Ovary (tissue), 9 donors: ENCODE results near the gene ASXL3. TPM values are rescaled to one million over a fixed set of nuclear protein-coding genes. Genes with fewer than 3 reads are reported as not detected.

ENCODE experiments used
- DNase-seq, 5 donors: peaks; one replicate each; pipeline ENCODE4 v3.0.0-alpha.2; 2019 to 2020
- H3K27ac ChIP-seq, 2 donors: fragments of 200-600 bp; one replicate each; pipeline versions ENCODE4 v1.5.1 to v1.8.0; 2019 to 2022
- H3K27me3 ChIP-seq: fragments of 200-600 bp; one replicate; pipeline ENCODE4 v1.8.0; 2022
- H3K36me3 ChIP-seq: fragments of 200-600 bp; sonication (generic); one replicate; pipeline ENCODE4 v1.5.1; 2019
- H3K4me1 ChIP-seq: one replicate; pipeline ENCODE4 v1.8.1; 2013; ENCODE audit warnings: mild to moderate bottlenecking, moderate library complexity; ENCODE audit not compliant: insufficient read depth
- H3K4me3 ChIP-seq: fragments of 200-600 bp; sonication (generic); one replicate; pipeline ENCODE4 v1.5.1; 2017
- H3K9me3 ChIP-seq, 2 donors: fragments of 200-600 bp in 1 of 2; sonication (generic) in 1 of 2; one replicate each; pipeline versions ENCODE4 v1.5.1 to v1.8.1; 2013 to 2019; ENCODE audit warnings: mild to moderate bottlenecking in 1 of 2, moderate library complexity in 1 of 2
- EP300 ChIP-seq: sonication (generic); formaldehyde crosslinking; IDR thresholded peaks from one replicate; pipeline ENCODE4 v1.6.1; 2017; ENCODE audit warnings: antibody characterized with exemption
- POLR2A ChIP-seq: fragments of 450-650 bp; IDR thresholded peaks from one replicate; pipeline ENCODE4 v1.6.1; 2017; ENCODE audit warnings: antibody characterized with exemption, mild to moderate bottlenecking, moderate library complexity
- WGBS, 3 donors: extraction: QIAGEN DNeasy Blood & Tissue Kit in 1 of 3; methylation state at CpG; one replicate each; pipeline versions ENCODE4 v1.1.5 to v1.1.7; 2013 to 2017; 5-methylcytosine and 5-hydroxymethylcytosine counted together
- intact Hi-C, 4 donors: fragments of 100-400 bp; cut with DNase I; formaldehyde crosslinking; loops; one replicate each; pipeline versions ENCODE4 v1.11.0 to v1.15.1; 2022 to 2023
- polyA plus RNA-seq, 2 donors: library from polyadenylated mRNA; stranded (reverse); fragments of 200-250 nt in 1 of 2; fragments of 350-450 nt in 1 of 2; fragmentation: Illumina TruSeq in 1 of 2; extraction: RNeasy Lipid Tissue Mini Kit (QIAGEN cat#74804) in 1 of 2; gene quantifications; one replicate each; pipeline ENCODE4 v1.2.3, GENCODE V29; 2013 to 2014
- total RNA-seq, 7 donors: library from RNA; depleted of rRNA in 2 of 7; stranded (reverse); fragments of >200 nt in 2 of 7; fragmentation: NEBNext Ultra II Directional in 3 of 7; extraction: Animal tissue kit (Norgen Biotek cat#: 25700) in 3 of 7; gene quantifications; one replicate each; pipeline versions ENCODE4 v1.1.0 to v1.2.4, GENCODE V29; 2016 to 2023
- TF ChIP-seq, protein P1 (sequence below), 3 donors: fragments of 450-650 bp in 2 of 3; fragments of 200-600 bp in 1 of 3; IDR thresholded peaks; one replicate each; pipeline versions ENCODE4 v1.5.1 to v1.8.0; 2016 to 2022; ENCODE audit warnings: antibody characterized with exemption in 3 of 3, mild to moderate bottlenecking in 1 of 3
- donor health status: DM: no; HTN: no; CAD: no; lungs with moderate emphysema.
- donor health status: DM: no; HTN: no; CAD: no.
- donor health status: Bipolar disorder and iron deficiency.
- donor health status: DM: yes; HTN: yes; CAD: no.
- donor health status: DM: no; HTN: no; CAD: no.
- donor health status: DM: yes; HTN: yes; CAD: no.

The ASXL3 gene
- total and polyA plus RNA-seq, 9 donors: 1.8 to 23.2 (median 18.4) TPM

GRCh38 chr18:33596178-33596854 lies 18.3 kb downstream of the ASXL3 start:
- DNase-seq: no peak
- TF ChIP-seq, protein P1, sequence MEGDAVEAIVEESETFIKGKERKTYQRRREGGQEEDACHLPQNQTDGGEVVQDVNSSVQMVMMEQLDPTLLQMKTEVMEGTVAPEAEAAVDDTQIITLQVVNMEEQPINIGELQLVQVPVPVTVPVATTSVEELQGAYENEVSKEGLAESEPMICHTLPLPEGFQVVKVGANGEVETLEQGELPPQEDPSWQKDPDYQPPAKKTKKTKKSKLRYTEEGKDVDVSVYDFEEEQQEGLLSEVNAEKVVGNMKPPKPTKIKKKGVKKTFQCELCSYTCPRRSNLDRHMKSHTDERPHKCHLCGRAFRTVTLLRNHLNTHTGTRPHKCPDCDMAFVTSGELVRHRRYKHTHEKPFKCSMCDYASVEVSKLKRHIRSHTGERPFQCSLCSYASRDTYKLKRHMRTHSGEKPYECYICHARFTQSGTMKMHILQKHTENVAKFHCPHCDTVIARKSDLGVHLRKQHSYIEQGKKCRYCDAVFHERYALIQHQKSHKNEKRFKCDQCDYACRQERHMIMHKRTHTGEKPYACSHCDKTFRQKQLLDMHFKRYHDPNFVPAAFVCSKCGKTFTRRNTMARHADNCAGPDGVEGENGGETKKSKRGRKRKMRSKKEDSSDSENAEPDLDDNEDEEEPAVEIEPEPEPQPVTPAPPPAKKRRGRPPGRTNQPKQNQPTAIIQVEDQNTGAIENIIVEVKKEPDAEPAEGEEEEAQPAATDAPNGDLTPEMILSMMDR (IDR thresholded peaks at IDR 0.05): no peak
- TF ChIP-seq EP300 (no peak), POLR2A (no peak)
- Histone ChIP-seq H3K9me3 (no peaks in the 10 kb centered on the region), H3K4me1 (peaks cover 1% of the 10 kb centered on the region), H3K27ac (no peak overlapping the region), H3K36me3 (no peaks in the 10 kb centered on the region), H3K4me3 (no peak overlapping the region), H3K27me3 (no peaks in the 10 kb centered on the region)
- WGBS, 3 donors: 27 to 51% (median 35%) methylated on average over 1 of the region's 1 CpG
- intact Hi-C loops: no loop called here

- no peaks in the 10 kb centered on the region for H3K9me3 ChIP-seq
- TF ChIP-seq EP300: no peak
- TF ChIP-seq, protein P1 (IDR thresholded peaks at IDR 0.05): no peak
- no peak for TF ChIP-seq POLR2A
- no peak for DNase-seq
Measured at GRCh38 chr18:33600846-33601245, 22.8 kb downstream of the ASXL3 start.

DNA sequence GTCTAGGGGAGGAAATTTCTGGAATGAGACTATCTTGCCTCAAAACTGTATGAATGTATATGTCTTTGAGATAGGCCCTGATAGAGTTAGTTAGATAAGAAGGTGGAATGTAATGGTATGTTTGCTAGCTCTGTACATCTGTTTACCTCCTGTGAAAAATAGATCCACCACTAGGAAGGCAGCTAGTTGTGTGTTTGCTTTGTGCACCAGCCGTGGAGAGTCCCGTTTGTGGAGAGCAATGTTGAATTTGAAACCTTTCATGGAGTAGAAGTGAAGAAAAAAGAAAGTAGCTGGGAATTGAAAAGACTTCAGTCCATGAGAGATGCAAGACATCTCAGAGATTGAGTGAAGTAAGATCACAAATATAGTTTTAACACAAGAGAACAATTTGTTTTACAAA lies 25.4 kb downstream of the ASXL3 start:
- Histone ChIP-seq H3K27me3 (no peaks in the 10 kb centered on the region), H3K9me3 (no peaks in the 10 kb centered on the region), H3K4me1 (peaks cover 3% of the 10 kb centered on the region), H3K27ac (no peak overlapping the region), H3K36me3 (no peaks in the 10 kb centered on the region), H3K4me3 (no peak overlapping the region)
- TF ChIP-seq, protein P1 (IDR thresholded peaks at IDR 0.05): no peak
- TF ChIP-seq EP300 (no peak), POLR2A (no peak)
- no peak for DNase-seq
- intact Hi-C loops: no loop called here
- 62 to 72% (median 69%) methylated on average over 2 of the region's 2 CpGs for WGBS, 3 donors

More at GRCh38 chr18:33600846-33601245, 22.8 kb downstream of the ASXL3 start:
- Histone ChIP-seq H3K4me3 (no peak overlapping the region), H3K36me3 (no peaks in the 10 kb centered on the region), H3K27ac (no peak overlapping the region), H3K27me3 (no peaks in the 10 kb centered on the region), H3K4me1 (peaks cover 3% of the 10 kb centered on the region)
- WGBS, 3 donors: 71 to 81% (median 81%) methylated on average over 3 of the region's 3 CpGs
- intact Hi-C loops: no loop called here

DNA sequence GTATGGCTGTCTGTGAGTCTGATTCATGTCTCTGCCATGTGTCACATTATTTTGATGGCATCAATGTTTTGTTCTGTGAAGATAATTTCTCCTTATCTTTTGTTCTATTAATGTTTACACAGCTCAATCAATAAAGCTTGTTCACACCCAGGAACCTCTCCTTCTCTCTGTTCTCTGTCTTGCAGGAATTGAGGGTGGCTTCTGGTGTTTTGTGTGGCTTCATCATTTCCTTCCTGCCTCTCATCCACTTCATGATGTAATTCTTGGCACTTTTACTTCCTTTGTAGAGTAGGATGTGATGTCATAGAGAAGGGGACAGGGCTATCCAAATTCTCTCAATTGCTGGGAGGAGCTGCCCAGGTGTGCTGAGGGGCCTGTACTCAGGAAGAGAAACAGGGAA lies 27.2 kb downstream of the ASXL3 start:
- no peak for DNase-seq
- TF ChIP-seq EP300: no peak
- TF ChIP-seq, protein P1 (IDR thresholded peaks at IDR 0.05): no peak
- no peak for TF ChIP-seq POLR2A
- Histone ChIP-seq H3K27ac (no peak overlapping the region), H3K36me3 (no peaks in the 10 kb centered on the region), H3K9me3 (no peaks in the 10 kb centered on the region), H3K27me3 (no peaks in the 10 kb centered on the region), H3K4me3 (no peak overlapping the region), H3K4me1 (peaks cover 3% of the 10 kb centered on the region)
- intact Hi-C loops: no loop called here
